DOHH2 (cell line): Measurements from ENCODE around the gene SLC39A11.

Experiments
- H3F3A ChIP-seq: fragments of 200-600 bp; sonication (generic), shearing (Covaris generic); 2 replicates; pipeline ENCODE4 v1.6.0; 2016; ENCODE audit warnings: antibody characterized with exemption, mild to moderate bottlenecking; ENCODE audit not compliant: control insufficient read depth, insufficient read depth
- H3K27ac ChIP-seq: fragments of 200-600 bp; sonication (generic); 2 replicates; pipeline ENCODE4 v1.5.1; 2014; ENCODE audit warnings: low read depth, mild to moderate bottlenecking, low read length, moderate library complexity
- H3K27me3 ChIP-seq: fragments of 200-600 bp; sonication (generic); 2 replicates; pipeline ENCODE4 v1.6.1; 2014; ENCODE audit warnings: mild to moderate bottlenecking, low read length, mixed read lengths; ENCODE audit not compliant: control insufficient read depth
- H3K36me3 ChIP-seq: fragments of 200-600 bp; sonication (generic); 2 replicates; pipeline ENCODE4 v1.6.1; 2014; ENCODE audit warnings: mild to moderate bottlenecking, low read length, moderate library complexity, mixed read lengths; ENCODE audit not compliant: control insufficient read depth
- H3K4me1 ChIP-seq: fragments of 200-600 bp; sonication (generic); 2 replicates; pipeline ENCODE4 v1.6.1; 2014; ENCODE audit warnings: mild to moderate bottlenecking, low read length, mixed read lengths; ENCODE audit not compliant: control insufficient read depth
- H3K4me2 ChIP-seq: fragments of 200-600 bp; sonication (generic); 2 replicates; pipeline ENCODE4 v1.6.0; 2014; ENCODE audit warnings: mild to moderate bottlenecking, low read length, moderate library complexity
- H3K4me3 ChIP-seq: fragments of 200-600 bp; sonication (generic); 2 replicates; pipeline ENCODE4 v1.5.1; 2014; ENCODE audit warnings: mild to moderate bottlenecking, low read length, mixed read lengths
- H3K79me2 ChIP-seq: fragments of 200-600 bp; sonication (generic); 2 replicates; pipeline ENCODE4 v1.6.1; 2014; ENCODE audit warnings: mild to moderate bottlenecking, low read length, mixed read lengths; ENCODE audit not compliant: control insufficient read depth
- H3K9me2 ChIP-seq: fragments of 200-600 bp; sonication (generic); replicated peaks from 2 replicates; pipeline ENCODE4 v1.6.1; 2014; ENCODE audit warnings: mild to moderate bottlenecking, low read length, mixed read lengths; ENCODE audit not compliant: control insufficient read depth
- H3K9me3 ChIP-seq: fragments of 200-600 bp; sonication (generic); 2 replicates; pipeline ENCODE4 v1.6.1; 2014; ENCODE audit warnings: antibody characterized with exemption, low read length, mixed read lengths; ENCODE audit not compliant: control insufficient read depth, insufficient read depth
- H4K20me1 ChIP-seq: fragments of 200-600 bp; sonication (generic); 2 replicates; pipeline ENCODE4 v1.6.0; 2014; ENCODE audit warnings: low read depth, mild to moderate bottlenecking, antibody characterized with exemption, low read length, moderate library complexity; ENCODE audit not compliant: control insufficient read depth, insufficient read depth
- EZH2phosphoT487 ChIP-seq: fragments of 200-600 bp; sonication (generic); IDR thresholded peaks from 2 replicates; pipeline ENCODE4 v1.6.1; 2017; ENCODE audit warnings: borderline replicate concordance, mild to moderate bottlenecking, antibody characterized with exemption, low read length, moderate library complexity, mixed read lengths
- TF ChIP-seq, protein P1 (sequence below): fragments of 200-600 bp; sonication (generic); IDR thresholded peaks from one replicate; pipeline ENCODE4 v1.5.1; 2014; ENCODE audit warnings: antibody characterized with exemption, mild to moderate bottlenecking, low read depth, low read length; ENCODE audit not compliant: poor library complexity, severe bottlenecking

SLC39A11 gene

DNA sequence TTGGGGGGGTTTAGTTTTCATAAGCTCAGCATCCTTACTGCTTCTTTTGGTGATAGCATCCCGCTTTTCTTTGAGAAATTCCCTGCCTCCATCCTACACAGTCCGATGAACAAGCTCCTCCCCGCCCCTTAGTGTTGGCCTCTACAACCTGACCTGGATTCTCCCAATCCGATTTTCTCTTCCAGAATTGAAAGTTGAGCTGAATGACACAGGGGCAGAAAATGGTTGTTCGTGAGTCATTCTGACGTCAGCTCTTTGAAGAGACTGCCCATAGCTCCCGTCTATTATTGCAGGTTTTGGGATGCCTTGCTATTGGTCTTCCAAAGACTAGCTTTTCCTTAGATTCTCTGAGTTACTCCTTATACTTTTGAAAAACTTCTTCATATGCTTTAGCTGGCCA, 279.7 kb downstream of the SLC39A11 start:
- H3K4me1 ChIP-seq = no peaks in the 10 kb centered on the region
- H3K4me2 ChIP-seq = no peak overlapping the region
- H3F3A ChIP-seq = no peaks in the 10 kb centered on the region
- no peaks in the 10 kb centered on the region for H3K27me3 ChIP-seq
- H3K9me2 ChIP-seq = no peaks in the 10 kb centered on the region
- H4K20me1 ChIP-seq = no peaks in the 10 kb centered on the region
- no peaks in the 10 kb centered on the region for H3K9me3 ChIP-seq
- H3K27ac ChIP-seq = no peak overlapping the region
- no peak for TF ChIP-seq EZH2phosphoT487
- TF ChIP-seq, protein P1, sequence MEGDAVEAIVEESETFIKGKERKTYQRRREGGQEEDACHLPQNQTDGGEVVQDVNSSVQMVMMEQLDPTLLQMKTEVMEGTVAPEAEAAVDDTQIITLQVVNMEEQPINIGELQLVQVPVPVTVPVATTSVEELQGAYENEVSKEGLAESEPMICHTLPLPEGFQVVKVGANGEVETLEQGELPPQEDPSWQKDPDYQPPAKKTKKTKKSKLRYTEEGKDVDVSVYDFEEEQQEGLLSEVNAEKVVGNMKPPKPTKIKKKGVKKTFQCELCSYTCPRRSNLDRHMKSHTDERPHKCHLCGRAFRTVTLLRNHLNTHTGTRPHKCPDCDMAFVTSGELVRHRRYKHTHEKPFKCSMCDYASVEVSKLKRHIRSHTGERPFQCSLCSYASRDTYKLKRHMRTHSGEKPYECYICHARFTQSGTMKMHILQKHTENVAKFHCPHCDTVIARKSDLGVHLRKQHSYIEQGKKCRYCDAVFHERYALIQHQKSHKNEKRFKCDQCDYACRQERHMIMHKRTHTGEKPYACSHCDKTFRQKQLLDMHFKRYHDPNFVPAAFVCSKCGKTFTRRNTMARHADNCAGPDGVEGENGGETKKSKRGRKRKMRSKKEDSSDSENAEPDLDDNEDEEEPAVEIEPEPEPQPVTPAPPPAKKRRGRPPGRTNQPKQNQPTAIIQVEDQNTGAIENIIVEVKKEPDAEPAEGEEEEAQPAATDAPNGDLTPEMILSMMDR = no peak
- no peak overlapping the region for H3K4me3 ChIP-seq
- no peaks in the 10 kb centered on the region for H3K79me2 ChIP-seq
- no peaks in the 10 kb centered on the region for H3K36me3 ChIP-seq

- Histone ChIP-seq H3K4me3 (no peak overlapping the region), H3K79me2 (no peaks in the 10 kb centered on the region), H3K9me3 (no peaks in the 10 kb centered on the region), H3K27me3 (no peaks in the 10 kb centered on the region), H3K27ac (no peak overlapping the region), H4K20me1 (no peaks in the 10 kb centered on the region), H3K36me3 (no peaks in the 10 kb centered on the region), H3K4me1 (no peaks in the 10 kb centered on the region), H3F3A (no peaks in the 10 kb centered on the region), H3K9me2 (no peaks in the 10 kb centered on the region), H3K4me2 (no peak overlapping the region)
- TF ChIP-seq, protein P1 = no peak
- TF ChIP-seq EZH2phosphoT487 = no peak
These were observed 280.4 kb downstream of the SLC39A11 start for GRCh38 chr17:72811976-72812687.

DNA sequence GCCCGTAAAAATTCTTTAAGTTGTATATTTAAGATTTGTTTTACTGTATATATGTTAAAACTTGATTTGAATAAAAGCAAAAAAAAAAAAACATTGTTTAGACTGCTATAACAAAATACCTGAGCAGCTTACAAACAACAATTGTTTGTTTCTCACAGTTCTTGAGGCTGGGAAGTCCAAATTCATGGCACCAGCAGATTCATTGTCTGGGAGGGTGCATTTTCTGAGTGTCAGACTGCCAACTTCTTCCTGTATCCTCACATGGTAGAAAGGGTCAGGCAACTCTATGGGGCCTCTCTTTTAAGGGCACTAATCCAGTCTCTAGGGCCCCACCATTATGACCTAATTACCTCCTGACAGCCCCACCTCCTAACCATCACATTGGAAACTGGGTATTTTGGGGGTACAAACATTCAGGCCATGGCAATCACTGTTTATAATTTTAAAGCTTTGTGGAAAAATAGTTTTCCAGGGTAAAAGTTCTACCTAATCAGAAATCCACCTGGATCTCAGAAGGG, 281.4 kb downstream of the SLC39A11 start:
- no peaks in the 10 kb centered on the region for H3K9me2 ChIP-seq
- no peak overlapping the region for H3K4me3 ChIP-seq
- H3K4me1 ChIP-seq = no peaks in the 10 kb centered on the region
- no peaks in the 10 kb centered on the region for H3K9me3 ChIP-seq
- H3K79me2 ChIP-seq = no peaks in the 10 kb centered on the region
- H4K20me1 ChIP-seq = no peaks in the 10 kb centered on the region
- H3K36me3 ChIP-seq = no peaks in the 10 kb centered on the region
- H3K27ac ChIP-seq = no peak overlapping the region
- no peaks in the 10 kb centered on the region for H3F3A ChIP-seq
- no peak for TF ChIP-seq EZH2phosphoT487
- TF ChIP-seq, protein P1 = no peak
- no peak overlapping the region for H3K4me2 ChIP-seq
- no peaks in the 10 kb centered on the region for H3K27me3 ChIP-seq
